ENCODE measurements around the gene FLNC. TPM values are rescaled to one million over a fixed set of nuclear protein-coding genes. Genes with fewer than 3 reads are reported as not detected.
A peak's percentile ranks its signal among the peaks of the same experiment; 100 is the strongest.

The FLNC gene
- total RNA-seq, 1 experiment from 2014 or later, result 0.42 TPM

- BruUV-seq (replicated peaks), result no TSS peak
- Mint-ChIP-seq H3K4me1 (ENCODE audit: low read depth, unreplicated experiment) (peaks cover 6% of the 10 kb centered on the region), H3K9me3 (ENCODE audit: low read depth, unreplicated experiment) (no peaks in the 10 kb centered on the region), H3K36me3 (ENCODE audit: insufficient read depth, unreplicated experiment) (peaks cover 9% of the 10 kb centered on the region), H3K27me3 (ENCODE audit: unreplicated experiment) (no peaks in the 10 kb centered on the region), H3K27ac (ENCODE audit: unreplicated experiment) (no peak overlapping the region), H3K4me3 (ENCODE audit: low read depth, unreplicated experiment) (no peak overlapping the region)
- TF ChIP-seq, protein P1, sequence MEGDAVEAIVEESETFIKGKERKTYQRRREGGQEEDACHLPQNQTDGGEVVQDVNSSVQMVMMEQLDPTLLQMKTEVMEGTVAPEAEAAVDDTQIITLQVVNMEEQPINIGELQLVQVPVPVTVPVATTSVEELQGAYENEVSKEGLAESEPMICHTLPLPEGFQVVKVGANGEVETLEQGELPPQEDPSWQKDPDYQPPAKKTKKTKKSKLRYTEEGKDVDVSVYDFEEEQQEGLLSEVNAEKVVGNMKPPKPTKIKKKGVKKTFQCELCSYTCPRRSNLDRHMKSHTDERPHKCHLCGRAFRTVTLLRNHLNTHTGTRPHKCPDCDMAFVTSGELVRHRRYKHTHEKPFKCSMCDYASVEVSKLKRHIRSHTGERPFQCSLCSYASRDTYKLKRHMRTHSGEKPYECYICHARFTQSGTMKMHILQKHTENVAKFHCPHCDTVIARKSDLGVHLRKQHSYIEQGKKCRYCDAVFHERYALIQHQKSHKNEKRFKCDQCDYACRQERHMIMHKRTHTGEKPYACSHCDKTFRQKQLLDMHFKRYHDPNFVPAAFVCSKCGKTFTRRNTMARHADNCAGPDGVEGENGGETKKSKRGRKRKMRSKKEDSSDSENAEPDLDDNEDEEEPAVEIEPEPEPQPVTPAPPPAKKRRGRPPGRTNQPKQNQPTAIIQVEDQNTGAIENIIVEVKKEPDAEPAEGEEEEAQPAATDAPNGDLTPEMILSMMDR (IDR thresholded peaks at IDR 0.05; ENCODE audit: unreplicated experiment), result peak; percentile 95
- DNase-seq, result peak; percentile 88
- CTCF ChIA-PET, result interaction anchor here (0.9 to 1.5 kb wide), 4 partner anchors 9 to 275 kb away, joined by 3 to 5 read pairs (median 4); partner anchors contain the start of gene ATP6V1F
- intact Hi-C loops (cut with micrococcal nuclease; ENCODE audit: unreplicated experiment), result loop anchor here (5.0 kb wide), 1 partner anchor 92 kb away; the partner anchor contains the start of gene CCDC136
These were observed 53.6 kb downstream of the FLNC start for GRCh38 chr7:128883622-128884448.

- peaks cover 6% of the 10 kb centered on the region for H3K4me1 Mint-ChIP-seq (ENCODE audit: low read depth, unreplicated experiment)
- H3K9me3 Mint-ChIP-seq (ENCODE audit: low read depth, unreplicated experiment), result no peaks in the 10 kb centered on the region
- BruUV-seq (replicated peaks), result no TSS peak
- no peak overlapping the region for H3K27ac Mint-ChIP-seq (ENCODE audit: unreplicated experiment)
- CTCF ChIA-PET, result interaction anchor here (1.3 to 1.5 kb wide), 2 partner anchors 22 to 25 kb away, joined by 4 to 5 read pairs; partner anchors contain the start of gene ATP6V1F
- H3K4me3 Mint-ChIP-seq (ENCODE audit: low read depth, unreplicated experiment), result no peak overlapping the region
- TF ChIP-seq, protein P1 (IDR thresholded peaks at IDR 0.05; ENCODE audit: unreplicated experiment), result no peak
- peaks cover 14% of the 10 kb centered on the region for H3K36me3 Mint-ChIP-seq (ENCODE audit: insufficient read depth, unreplicated experiment)
- H3K27me3 Mint-ChIP-seq (ENCODE audit: unreplicated experiment), result no peaks in the 10 kb centered on the region
- no peak for DNase-seq
- intact Hi-C loops (cut with micrococcal nuclease; ENCODE audit: unreplicated experiment), result loop anchor here (5.0 kb wide), 1 partner anchor 92 kb away; the partner anchor contains the start of gene CCDC136
These were observed 54.6 kb downstream of the FLNC start for GRCh38 chr7:128884561-128885369.

- H3K4me1 Mint-ChIP-seq (ENCODE audit: low read depth, unreplicated experiment), result peaks cover 6% of the 10 kb centered on the region
- intact Hi-C loops (cut with micrococcal nuclease; ENCODE audit: unreplicated experiment), result no loop called here
- no TSS peak for BruUV-seq (replicated peaks)
- no peak overlapping the region for H3K27ac Mint-ChIP-seq (ENCODE audit: unreplicated experiment)
- no peak for DNase-seq
- H3K36me3 Mint-ChIP-seq (ENCODE audit: insufficient read depth, unreplicated experiment), result peaks cover 22% of the 10 kb centered on the region
- no peak overlapping the region for H3K4me3 Mint-ChIP-seq (ENCODE audit: low read depth, unreplicated experiment)
- H3K9me3 Mint-ChIP-seq (ENCODE audit: low read depth, unreplicated experiment), result no peaks in the 10 kb centered on the region
- H3K27me3 Mint-ChIP-seq (ENCODE audit: unreplicated experiment), result no peaks in the 10 kb centered on the region
- CTCF ChIA-PET, result no interaction called here
- TF ChIP-seq, protein P1 (IDR thresholded peaks at IDR 0.05; ENCODE audit: unreplicated experiment), result no peak
These were observed 55.4 kb downstream of the FLNC start for GRCh38 chr7:128885370-128886187.
